ENCODE data around the gene MYL3.
A peak's percentile ranks its signal among the peaks of the same experiment; 100 is the strongest.
"Not testable (repeated sequence)": the region's sequence is repeated elsewhere in the genome, so short reads cannot be mapped to it uniquely, and the experiment has no call there.

Gene MYL3

DNA sequence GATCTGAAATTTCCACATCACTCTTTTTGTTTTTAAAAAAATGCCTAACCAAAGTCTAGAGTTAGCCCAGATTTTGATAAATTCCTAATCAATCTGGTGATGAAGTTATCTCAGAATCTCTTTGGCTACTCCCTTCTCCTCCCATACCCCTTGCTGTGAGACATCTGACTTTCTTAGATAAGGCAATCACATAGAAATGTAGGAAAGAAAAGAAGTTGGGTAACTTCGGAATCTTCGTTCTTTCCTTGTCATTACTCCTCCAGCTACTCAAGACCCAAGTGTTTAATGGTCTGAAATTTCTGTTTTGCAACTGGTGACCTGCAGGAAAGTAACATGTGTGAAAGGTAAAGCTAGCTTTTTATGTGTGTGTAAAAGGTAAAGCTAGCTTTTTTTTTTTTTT, 37.8 kb downstream of the MYL3 start:
- DNase-seq (ENCODE audit: low read depth in 2 of 2), result no peak

DNA sequence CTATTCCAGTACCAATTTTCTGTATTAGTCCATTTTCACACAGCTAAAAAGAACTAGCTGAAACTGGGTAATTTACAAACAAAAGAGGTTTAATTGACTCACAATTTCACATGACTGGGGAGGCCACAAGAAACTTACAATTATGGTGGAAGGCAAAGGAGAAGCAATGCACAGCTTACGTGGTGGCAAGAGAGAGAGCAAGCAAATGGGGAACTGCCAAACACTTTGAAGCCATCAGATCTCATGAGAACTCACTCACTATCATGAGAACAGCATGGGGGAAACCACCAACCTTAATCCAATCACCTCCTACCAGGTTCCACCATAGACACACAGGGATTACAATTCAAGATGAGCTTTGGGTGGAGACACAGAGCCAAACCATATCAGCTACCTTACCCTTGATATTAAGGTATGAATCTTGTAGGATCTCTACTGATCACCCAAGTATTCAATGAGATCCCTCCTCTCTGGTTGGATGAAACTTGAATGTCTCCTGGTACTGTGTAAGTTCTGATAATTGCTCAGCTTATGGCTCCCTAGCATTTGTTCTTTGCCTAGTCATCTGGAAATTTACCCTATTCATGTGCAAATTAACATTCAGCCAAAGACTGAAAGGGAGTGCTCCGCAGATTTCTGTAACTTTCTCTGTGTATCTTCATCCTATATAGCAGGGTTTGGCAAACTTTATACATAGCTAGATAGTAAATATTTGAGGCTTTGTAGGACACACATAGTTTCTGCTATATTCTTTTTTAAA, 38.9 kb downstream of the MYL3 start:
- no peak for DNase-seq (ENCODE audit: low read depth in 2 of 2)

DNA sequence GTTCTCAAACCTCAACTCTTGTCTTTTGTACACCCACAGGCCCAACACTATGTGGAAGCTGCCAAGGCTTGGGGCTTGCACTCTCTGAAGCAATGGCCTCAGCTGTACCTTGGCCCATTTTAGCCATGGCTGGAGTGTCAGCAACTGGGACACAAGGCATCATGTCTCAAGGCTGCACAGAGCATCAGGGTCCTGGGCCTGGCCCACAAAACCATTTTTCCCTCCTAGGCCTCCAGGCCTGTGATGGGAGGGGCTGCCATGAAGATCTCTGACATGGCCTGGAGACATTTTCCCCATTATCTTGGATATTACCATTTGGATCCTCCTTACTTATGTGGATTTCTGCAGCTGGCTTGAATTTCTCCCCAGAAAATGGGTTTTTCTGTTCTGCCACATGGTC, 39.9 kb downstream of the MYL3 start:
- DNase-seq (ENCODE audit: low read depth in 2 of 2), result not testable (repeated sequence)

DNA sequence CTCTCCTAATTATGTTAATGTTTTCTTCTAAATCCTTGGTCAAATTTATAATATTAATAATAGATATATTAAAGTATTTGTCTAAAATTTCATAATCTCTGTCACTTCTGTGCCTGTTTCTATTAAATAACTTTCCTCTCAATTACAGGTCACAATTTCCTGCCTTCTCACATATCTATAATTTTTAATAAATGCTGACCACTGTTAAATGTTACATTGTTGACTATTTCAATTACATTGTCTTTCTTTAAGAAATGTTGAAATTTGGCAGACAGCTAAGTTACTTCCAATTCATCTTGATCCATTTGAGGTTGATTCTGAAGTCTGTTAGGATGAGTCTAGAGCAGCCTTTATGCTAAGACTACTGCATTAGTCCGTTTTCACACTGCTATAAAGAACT, 41.7 kb downstream of the MYL3 start:
- no peak for DNase-seq (ENCODE audit: low read depth in 2 of 2)

DNA sequence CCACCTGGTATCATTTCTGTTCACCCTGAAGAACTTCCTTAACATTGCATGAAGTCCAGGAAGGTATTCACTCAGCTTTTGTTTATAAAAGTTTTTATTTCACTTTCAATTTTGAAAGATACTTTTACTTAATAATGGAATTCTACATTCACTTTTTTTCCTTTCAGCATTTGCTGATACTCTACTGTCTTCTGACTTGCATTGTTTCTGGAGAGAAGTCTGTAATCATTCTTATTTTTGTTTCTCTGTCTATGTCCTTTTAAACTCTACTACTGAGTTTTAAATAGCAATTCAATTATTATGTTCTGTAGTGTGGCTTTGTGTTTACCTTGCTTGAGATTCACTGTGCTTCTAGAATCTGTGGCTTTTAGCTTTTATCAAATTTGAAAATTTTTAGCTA, 42.4 kb downstream of the MYL3 start:
- no peak for DNase-seq (ENCODE audit: low read depth in 2 of 2)

DNA sequence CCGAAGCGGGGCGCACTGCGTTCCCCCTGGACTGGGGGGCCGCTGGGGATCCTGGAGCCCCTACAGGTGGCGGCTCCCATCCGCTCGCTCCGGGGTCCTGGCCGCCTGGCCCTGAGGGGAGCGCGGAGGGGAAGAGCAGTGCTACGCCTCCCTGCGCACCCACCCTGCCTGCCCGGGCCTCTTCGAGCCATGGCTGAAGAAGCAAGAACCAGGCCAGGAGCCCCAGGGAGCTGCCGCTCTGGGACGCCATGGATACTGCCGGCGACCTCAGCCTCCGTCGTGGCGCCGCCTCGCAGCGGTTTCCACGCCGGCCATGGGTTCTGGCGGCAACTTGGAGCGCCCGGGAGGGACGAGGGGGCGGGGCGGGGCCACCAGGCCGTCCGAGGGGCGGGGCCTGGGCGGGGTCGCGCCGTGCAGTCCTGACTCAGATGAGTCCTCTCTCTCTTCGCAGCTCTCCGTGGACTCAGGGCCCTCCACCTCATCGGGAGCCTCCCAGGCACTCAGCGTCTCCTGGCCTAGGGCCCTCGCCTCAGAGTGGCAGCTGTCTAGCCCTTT, 50.9 kb downstream of the MYL3 start:
- DNase-seq (ENCODE audit: low read depth in 2 of 2), result peak; percentile 7 to 9

DNA sequence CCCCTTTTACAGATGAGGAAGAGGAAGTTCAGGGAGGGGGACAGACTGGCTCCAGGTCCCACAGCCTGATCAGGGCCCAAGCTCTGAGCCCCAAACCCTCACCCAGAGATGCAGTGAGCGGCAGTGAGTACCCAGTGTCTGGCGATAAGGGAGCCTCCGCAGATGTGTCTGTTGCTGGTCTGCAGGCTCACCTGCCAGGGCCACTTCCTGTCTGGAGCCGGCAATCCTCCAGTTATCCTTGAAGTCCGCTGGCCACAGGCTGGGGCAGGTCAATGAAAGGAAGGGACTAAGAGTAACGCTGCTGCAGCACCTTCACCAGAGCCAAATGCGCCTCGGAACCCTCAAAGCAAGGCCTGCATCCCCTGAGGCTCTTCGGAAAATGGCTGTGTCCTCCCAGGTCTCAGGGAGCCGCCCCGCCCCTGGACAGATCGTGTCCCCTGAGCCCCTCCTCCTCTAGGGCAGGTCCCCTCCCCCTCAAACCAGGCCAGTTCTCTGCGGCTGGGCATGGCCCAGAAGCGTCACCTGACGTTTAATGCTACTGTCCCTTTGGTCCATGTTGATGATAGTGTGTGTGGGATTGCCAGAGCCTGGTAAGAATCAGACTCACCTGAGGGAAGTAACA, 51.5 kb downstream of the MYL3 start:
- no peak for DNase-seq (ENCODE audit: low read depth in 2 of 2)

DNA sequence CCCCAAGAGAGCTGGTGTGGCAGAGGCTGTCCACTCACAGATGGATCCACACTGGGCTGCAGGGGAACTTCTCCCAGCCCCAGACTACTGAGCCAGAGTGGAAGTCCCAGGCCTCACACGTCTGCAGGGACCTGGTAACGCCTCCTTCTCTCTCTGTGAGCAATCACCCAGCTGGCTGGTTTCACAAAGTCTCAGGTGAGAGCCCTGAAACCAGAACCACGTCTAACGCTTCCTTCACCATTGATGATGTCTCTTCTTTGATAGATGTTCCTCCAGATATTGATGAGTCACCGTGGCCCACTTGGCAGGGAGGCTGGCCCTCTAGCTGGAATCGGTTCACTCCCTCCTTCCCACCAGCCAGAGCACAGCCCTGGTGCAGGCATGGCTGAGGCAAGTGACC, 54.5 kb downstream of the MYL3 start:
- not testable (repeated sequence) for DNase-seq (ENCODE audit: low read depth in 2 of 2)
